Stimulated activated CD4-positive, alpha-beta T cell treated with anti-CD3 and anti-CD28 coated beads, Interleukin-15, amount 100 ng/mL, for 24 hours (primary cell): ENCODE measurements around the gene MGAT4B.
A peak's percentile ranks its signal among the peaks of the same experiment; 100 is the strongest.

Experiments
- DNase-seq: peaks from one replicate; pipeline ENCODE4 v3.0.0-alpha.2; 2020

The MGAT4B gene

GRCh38 chr5:179825655-179826182 is 19.1 kb upstream of the MGAT4B start:
- DNase-seq = no peak

GRCh38 chr5:179824745-179825112 is 18.1 kb upstream of the MGAT4B start:
- no peak for DNase-seq

GRCh38 chr5:179823937-179824744 is 17.5 kb upstream of the MGAT4B start:
- no peak for DNase-seq

GRCh38 chr5:179822444-179822990 is 15.9 kb upstream of the MGAT4B start:
- DNase-seq = no peak

GRCh38 chr5:179822059-179822432 is 15.4 kb upstream of the MGAT4B start:
- DNase-seq = no peak

GRCh38 chr5:179821298-179822058 is 14.8 kb upstream of the MGAT4B start:
- peak; percentile 91 for DNase-seq

GRCh38 chr5:179820483-179821297 is 14.0 kb upstream of the MGAT4B start, which contains the start of gene SQSTM1:
Gene SQSTM1, plus strand, starts transcription at chr5:179820905. Its CDS starts 32 bp downstream, at chr5:179820937.
- DNase-seq = peak; percentile 84

- DNase-seq = no peak
Observed at GRCh38 chr5:179820127-179820482, 13.4 kb upstream of the MGAT4B start.

- peak; percentile 51 for DNase-seq
Observed at GRCh38 chr5:179819296-179820126, 12.8 kb upstream of the MGAT4B start.

GRCh38 chr5:179818746-179819295 is 12.2 kb upstream of the MGAT4B start:
- peak; percentile 83 for DNase-seq

GRCh38 chr5:179817890-179818745 is 11.5 kb upstream of the MGAT4B start:
- no peak for DNase-seq

GRCh38 chr5:179817470-179817840 is 10.8 kb upstream of the MGAT4B start:
- no peak for DNase-seq

GRCh38 chr5:179816796-179817469 is 10.3 kb upstream of the MGAT4B start:
- no peak for DNase-seq

GRCh38 chr5:179816401-179816795 is 9.7 kb upstream of the MGAT4B start:
- no peak for DNase-seq

- DNase-seq = no peak
Observed at GRCh38 chr5:179815491-179816249, 9.0 kb upstream of the MGAT4B start.

GRCh38 chr5:179814090-179814489 is 7.4 kb upstream of the MGAT4B start:
- DNase-seq = no peak

- DNase-seq = no peak
Observed at GRCh38 chr5:179812997-179813607, 6.4 kb upstream of the MGAT4B start.

GRCh38 chr5:179812135-179812825 is 5.6 kb upstream of the MGAT4B start:
- DNase-seq = no peak
